ENCODE results near the gene TBC1D14. TPM values are rescaled to one million over a fixed set of nuclear protein-coding genes. Genes with fewer than 3 reads are reported as not detected.

Gene TBC1D14
- total and polyA plus RNA-seq, 2 experiments from 2014 or later: 33.6 to 50.8 TPM

DNA sequence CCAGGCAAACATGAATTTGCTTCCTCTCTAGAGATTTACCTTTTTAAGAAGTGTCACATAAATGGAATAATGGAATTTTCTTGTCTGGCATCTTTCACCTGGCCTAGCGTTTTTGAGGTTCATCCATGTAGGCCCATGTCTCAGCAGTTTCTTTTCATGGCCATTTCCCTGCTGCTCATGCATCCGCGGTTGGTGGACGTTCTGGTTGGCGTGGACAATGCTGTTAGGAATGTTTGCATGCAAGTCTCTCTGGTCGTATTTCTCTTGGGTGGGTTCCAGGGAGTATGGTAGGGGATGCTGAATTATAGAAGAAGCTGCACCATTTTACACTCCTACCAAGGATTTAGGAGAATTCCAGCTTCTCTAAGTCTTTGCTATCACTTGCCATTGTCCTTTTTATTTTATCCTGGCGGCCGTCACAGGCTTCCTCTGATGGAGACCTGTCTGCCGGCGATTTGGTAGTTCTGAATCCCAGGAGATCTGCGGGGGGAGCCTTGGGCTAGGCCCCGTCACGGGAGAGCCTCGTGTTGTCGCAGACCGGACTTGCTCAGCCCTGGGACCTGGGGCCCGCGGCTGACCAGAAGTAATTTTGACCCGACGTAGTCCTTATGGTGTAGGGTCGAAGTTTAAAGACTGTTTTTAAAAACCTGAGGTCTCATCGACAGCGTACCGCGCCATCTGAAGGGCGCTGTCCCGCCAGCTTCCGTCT is 76.6 kb downstream of the TBC1D14 start:
- Histone ChIP-seq H3K27me3 (no peaks in the 10 kb centered on the region), H3K4me1 (ENCODE audit: insufficient read depth) (peaks cover 34% of the 10 kb centered on the region), H3K36me3 (replicated peaks; ENCODE audit: insufficient read depth, low read depth) (no peaks in the 10 kb centered on the region), H3K9me3 (ENCODE audit: low read depth) (no peaks in the 10 kb centered on the region), H3K9me2 (replicated peaks; ENCODE audit: insufficient read depth) (no peaks in the 10 kb centered on the region), H3K27ac (peak overlapping the region; percentile 99), H2AFZ (peak overlapping the region; percentile 78), H3K4me2 (peak overlapping the region; percentile 85), H4K20me1 (ENCODE audit: insufficient read depth, poor library complexity, severe bottlenecking) (peaks cover 14% of the 10 kb centered on the region), H3K4me3 (peak overlapping the region; percentile 68), H3K79me2 (peaks cover 79% of the 10 kb centered on the region)
- WGBS (ENCODE audit: low lambda C conversion rate, missing lambda C conversion rate): 2% methylated on average over 28 of the region's 28 CpGs
- peak; percentile 57 for DNase-seq (ENCODE audit: low spot score)
- TF ChIP-seq EZH2phosphoT487 (IDR thresholded peaks at IDR 0.05; ENCODE audit: low read depth, severe bottlenecking, unreplicated experiment) (no peak), EZH2 (IDR thresholded peaks at IDR 0.05; ENCODE audit: borderline replicate concordance) (no peak)
- TF ChIP-seq, protein P1, sequence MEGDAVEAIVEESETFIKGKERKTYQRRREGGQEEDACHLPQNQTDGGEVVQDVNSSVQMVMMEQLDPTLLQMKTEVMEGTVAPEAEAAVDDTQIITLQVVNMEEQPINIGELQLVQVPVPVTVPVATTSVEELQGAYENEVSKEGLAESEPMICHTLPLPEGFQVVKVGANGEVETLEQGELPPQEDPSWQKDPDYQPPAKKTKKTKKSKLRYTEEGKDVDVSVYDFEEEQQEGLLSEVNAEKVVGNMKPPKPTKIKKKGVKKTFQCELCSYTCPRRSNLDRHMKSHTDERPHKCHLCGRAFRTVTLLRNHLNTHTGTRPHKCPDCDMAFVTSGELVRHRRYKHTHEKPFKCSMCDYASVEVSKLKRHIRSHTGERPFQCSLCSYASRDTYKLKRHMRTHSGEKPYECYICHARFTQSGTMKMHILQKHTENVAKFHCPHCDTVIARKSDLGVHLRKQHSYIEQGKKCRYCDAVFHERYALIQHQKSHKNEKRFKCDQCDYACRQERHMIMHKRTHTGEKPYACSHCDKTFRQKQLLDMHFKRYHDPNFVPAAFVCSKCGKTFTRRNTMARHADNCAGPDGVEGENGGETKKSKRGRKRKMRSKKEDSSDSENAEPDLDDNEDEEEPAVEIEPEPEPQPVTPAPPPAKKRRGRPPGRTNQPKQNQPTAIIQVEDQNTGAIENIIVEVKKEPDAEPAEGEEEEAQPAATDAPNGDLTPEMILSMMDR (IDR thresholded peaks at IDR 0.05; ENCODE audit: poor library complexity): no peak

DNA sequence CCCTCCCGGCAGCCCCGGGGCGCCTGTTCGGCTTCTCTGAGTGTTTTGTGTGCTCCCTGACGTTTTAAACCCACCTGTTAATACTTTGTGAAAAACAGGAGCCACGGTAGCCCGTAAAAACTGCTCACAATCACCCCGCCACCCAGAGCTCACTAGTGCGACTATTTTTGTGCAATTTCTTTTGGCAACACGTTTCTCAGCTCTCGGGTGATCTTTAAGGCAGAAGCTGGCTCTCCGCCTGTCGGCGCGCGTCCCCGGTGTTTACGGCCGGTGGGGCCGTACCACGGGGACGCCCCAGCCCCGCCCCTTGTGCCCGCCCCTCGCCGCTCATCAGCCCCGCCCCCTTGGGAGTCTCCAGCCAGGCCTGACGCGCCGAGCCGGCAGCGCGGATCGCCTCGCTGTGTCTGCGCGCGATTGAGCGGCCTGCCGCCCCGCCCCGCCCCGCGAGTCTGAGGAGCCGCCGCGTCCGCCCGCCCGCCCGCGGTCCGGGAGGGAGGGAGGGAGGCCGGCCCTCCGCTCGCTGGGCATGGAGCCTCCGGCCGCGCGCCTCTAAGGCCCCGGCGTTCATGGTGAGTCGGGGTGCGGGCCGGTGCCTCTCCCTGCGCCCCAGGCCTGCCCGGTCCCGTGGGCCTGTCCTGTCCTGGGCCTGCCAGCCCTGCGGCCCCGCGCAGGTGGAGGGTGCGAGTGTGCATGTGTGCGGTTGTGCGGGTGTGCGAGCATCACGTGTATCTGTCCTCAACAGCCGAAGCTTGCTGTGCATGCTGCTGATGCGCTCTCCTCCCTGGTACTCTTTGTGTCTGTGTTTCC is 77.4 kb downstream of the TBC1D14 start:
- H4K20me1 ChIP-seq (ENCODE audit: insufficient read depth, poor library complexity, severe bottlenecking): peaks cover 21% of the 10 kb centered on the region
- H3K36me3 ChIP-seq (replicated peaks; ENCODE audit: insufficient read depth, low read depth): no peaks in the 10 kb centered on the region
- WGBS (ENCODE audit: low lambda C conversion rate, missing lambda C conversion rate): 1% methylated on average over 45 of the region's 78 CpGs
- H3K27ac ChIP-seq: peak overlapping the region; percentile 99
- H3K4me2 ChIP-seq: peak overlapping the region; percentile 92
- no peak for TF ChIP-seq EZH2phosphoT487 (IDR thresholded peaks at IDR 0.05; ENCODE audit: low read depth, severe bottlenecking, unreplicated experiment)
- TF ChIP-seq, protein P1 (IDR thresholded peaks at IDR 0.05; ENCODE audit: poor library complexity): peak; percentile 18
- H3K27me3 ChIP-seq: no peaks in the 10 kb centered on the region
- no peaks in the 10 kb centered on the region for H3K9me3 ChIP-seq (ENCODE audit: low read depth)
- no peaks in the 10 kb centered on the region for H3K9me2 ChIP-seq (replicated peaks; ENCODE audit: insufficient read depth)
- peak overlapping the region; percentile 78 for H2AFZ ChIP-seq
- peaks cover 39% of the 10 kb centered on the region for H3K4me1 ChIP-seq (ENCODE audit: insufficient read depth)
- H3K79me2 ChIP-seq: peaks cover 79% of the 10 kb centered on the region
- H3K4me3 ChIP-seq: peak overlapping the region; percentile 78
- peak; percentile 99 for DNase-seq (ENCODE audit: low spot score)

DNA sequence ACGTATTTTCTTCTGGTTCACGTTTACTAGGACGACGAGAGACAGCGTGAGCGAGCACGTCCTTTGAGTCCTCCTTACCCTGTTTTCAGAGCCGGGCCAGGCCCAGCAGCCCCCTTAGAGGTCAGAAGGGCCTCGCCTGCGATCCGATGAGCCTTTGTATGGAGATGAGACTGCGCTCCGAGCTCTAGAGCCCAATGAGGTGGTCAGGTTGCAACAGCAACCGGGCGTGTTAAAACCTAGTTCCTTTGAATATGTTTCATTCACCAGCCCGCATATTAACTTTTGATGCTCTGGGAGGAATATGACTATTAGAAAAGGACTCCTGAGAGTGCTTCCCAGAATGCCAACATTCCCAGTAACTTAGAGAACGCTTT is 77.9 kb downstream of the TBC1D14 start:
- H3K36me3 ChIP-seq (replicated peaks; ENCODE audit: insufficient read depth, low read depth): no peaks in the 10 kb centered on the region
- no peaks in the 10 kb centered on the region for H3K9me3 ChIP-seq (ENCODE audit: low read depth)
- peak; percentile 49 for DNase-seq (ENCODE audit: low spot score)
- peaks cover 45% of the 10 kb centered on the region for H3K4me1 ChIP-seq (ENCODE audit: insufficient read depth)
- peak overlapping the region; percentile 92 for H3K4me2 ChIP-seq
- no peak for TF ChIP-seq EZH2phosphoT487 (IDR thresholded peaks at IDR 0.05; ENCODE audit: low read depth, severe bottlenecking, unreplicated experiment)
- TF ChIP-seq, protein P1 (IDR thresholded peaks at IDR 0.05; ENCODE audit: poor library complexity): no peak
- no peak for TF ChIP-seq EZH2 (IDR thresholded peaks at IDR 0.05; ENCODE audit: borderline replicate concordance)
- H3K27me3 ChIP-seq: no peaks in the 10 kb centered on the region
- H3K9me2 ChIP-seq (replicated peaks; ENCODE audit: insufficient read depth): no peaks in the 10 kb centered on the region
- H3K79me2 ChIP-seq: peaks cover 79% of the 10 kb centered on the region
- WGBS (ENCODE audit: low lambda C conversion rate, missing lambda C conversion rate): 1% methylated on average over 17 of the region's 17 CpGs
- H4K20me1 ChIP-seq (ENCODE audit: insufficient read depth, poor library complexity, severe bottlenecking): peaks cover 27% of the 10 kb centered on the region
- H3K4me3 ChIP-seq: peak overlapping the region; percentile 78
- H3K27ac ChIP-seq: peak overlapping the region; percentile 88
- H2AFZ ChIP-seq: peak overlapping the region; percentile 32
